Transverse colon (tissue), 4 donors: ENCODE data around the gene RPS6KA3. TPM values are rescaled to one million over a fixed set of nuclear protein-coding genes. Genes with fewer than 3 reads are reported as not detected.

Experiments used
- DNase-seq: peaks from one replicate; pipeline ENCODE4 v3.0.0-alpha.2; 2019
- H3K27ac ChIP-seq, 4 donors: fragments of 200-600 bp; sonication (generic); 2 replicates each; pipeline ENCODE4 v1.5.1; 2016 to 2018; ENCODE audit warnings: inconsistent platforms in 4 of 4
- H3K27me3 ChIP-seq: fragments of 200-600 bp; sonication (generic); 2 replicates; pipeline ENCODE4 v1.5.1; 2017; ENCODE audit warnings: inconsistent platforms
- H3K36me3 ChIP-seq, 4 donors: fragments of 200-600 bp; sonication (generic); 2 replicates each; pipeline ENCODE4 v1.5.1; 2017 to 2019; ENCODE audit warnings: inconsistent platforms in 4 of 4
- H3K4me1 ChIP-seq, 4 donors: fragments of 200-600 bp; sonication (generic); 2 replicates each; pipeline ENCODE4 v1.5.1; 2017 to 2020; ENCODE audit warnings: inconsistent platforms in 4 of 4
- H3K4me3 ChIP-seq, 4 donors: fragments of 200-600 bp; sonication (generic); 1 replicate in 1 of 4; 2 replicates in 3 of 4; pipeline versions ENCODE4 v1.5.1 to v1.6.1; 2017 to 2019; ENCODE audit warnings: inconsistent platforms in 4 of 4
- H3K9me3 ChIP-seq, 2 donors: fragments of 200-600 bp; sonication (generic); 2 replicates each; pipeline ENCODE4 v1.5.1; 2017 to 2019; ENCODE audit warnings: inconsistent platforms in 2 of 2
- CTCF ChIP-seq, 5 experiments: fragments of 200-600 bp in 3 of 5; fragments of 450-650 bp in 2 of 5; sonication (generic) in 3 of 5; IDR thresholded peaks; 1 replicate in 2 of 5; 2 replicates in 3 of 5; pipeline ENCODE4 v1.5.1; 2016 to 2017; ENCODE audit warnings: antibody characterized with exemption in 5 of 5, inconsistent platforms in 3 of 5, mild to moderate bottlenecking in 2 of 5, moderate library complexity in 1 of 5
- EP300 ChIP-seq: sonication (generic); formaldehyde crosslinking; IDR thresholded peaks from one replicate; pipeline ENCODE4 v1.6.1; 2017; ENCODE audit warnings: antibody characterized with exemption, low read depth
- POLR2A ChIP-seq: fragments of 450-650 bp; IDR thresholded peaks from one replicate; pipeline ENCODE4 v1.6.1; 2016; ENCODE audit warnings: antibody characterized with exemption, mild to moderate bottlenecking, moderate library complexity
- POLR2AphosphoS5 ChIP-seq, 3 donors: sonication (generic); formaldehyde crosslinking; IDR thresholded peaks; one replicate each; pipeline ENCODE4 v1.6.1; 2016; ENCODE audit warnings: antibody characterized with exemption in 3 of 3
- WGBS, 2 donors: methylation state at CpG; one replicate each; pipeline ENCODE4 v1.1.5; 2018; ENCODE audit warnings: low coverage in 1 of 2; 5-methylcytosine and 5-hydroxymethylcytosine counted together
- in situ Hi-C, 4 donors: fragments of 200-750 bp; cut with MboI; loops; one replicate each; pipeline versions ENCODE4 v1.15.0 to v1.15.1; 2017; ENCODE audit warnings: low sequenced_read_pairs in 3 of 4, low pct_ligation_motif_present in 1 of 4, low pct_unique_long_range_greater_than_20kb in 1 of 4
- intact Hi-C: fragments of 100-400 bp; cut with DNase I; formaldehyde crosslinking; loops from one replicate; pipeline ENCODE4 v1.15.1; 2023; ENCODE audit warnings: low total_unique reads
- total RNA-seq, 4 donors: library from RNA; depleted of rRNA; stranded (reverse); fragments of >200 nt; gene quantifications; one replicate each; pipeline ENCODE4 v1.1.0, GENCODE V29; 2016

The RPS6KA3 gene
- total RNA-seq, 4 donors from 2014 or later, result 28.7 to 73.0 (median 49.8) TPM

- no peaks in the 10 kb centered on the region for H3K4me1 ChIP-seq
- in situ Hi-C loops, result no loop called here
- no peaks in the 10 kb centered on the region for H3K36me3 ChIP-seq
- no peak overlapping the region for H3K4me3 ChIP-seq
- DNase-seq, result no peak
- no peak for TF ChIP-seq POLR2A
- TF ChIP-seq EP300, result no peak
- TF ChIP-seq CTCF (IDR thresholded peaks at IDR 0.05), result no peak
- no peak for TF ChIP-seq POLR2AphosphoS5 (IDR thresholded peaks at IDR 0.05)
- H3K27me3 ChIP-seq, result no peaks in the 10 kb centered on the region
- intact Hi-C loops, result no loop called here
- no peak overlapping the region for H3K27ac ChIP-seq
- no peaks in the 10 kb centered on the region for H3K9me3 ChIP-seq
These were observed 31.0 kb downstream of the RPS6KA3 start for GRCh38 chrX:20235755-20236154.

- no peaks in the 10 kb centered on the region for H3K9me3 ChIP-seq
- no peaks in the 10 kb centered on the region for H3K4me1 ChIP-seq
- in situ Hi-C loops, result no loop called here
- intact Hi-C loops, result no loop called here
- H3K36me3 ChIP-seq, result no peaks in the 10 kb centered on the region
- H3K4me3 ChIP-seq, result no peak overlapping the region
- H3K27ac ChIP-seq, result no peak overlapping the region
- TF ChIP-seq CTCF (IDR thresholded peaks at IDR 0.05), result no peak
- TF ChIP-seq POLR2A, result no peak
- TF ChIP-seq POLR2AphosphoS5 (IDR thresholded peaks at IDR 0.05), result no peak
- no peak for TF ChIP-seq EP300
- WGBS, 2 donors, result 75 to 100% methylated on average over 1 to 2 of the region's 2 CpGs
- no peak for DNase-seq
- no peaks in the 10 kb centered on the region for H3K27me3 ChIP-seq
These were observed 33.4 kb downstream of the RPS6KA3 start for GRCh38 chrX:20233336-20233735.

DNA sequence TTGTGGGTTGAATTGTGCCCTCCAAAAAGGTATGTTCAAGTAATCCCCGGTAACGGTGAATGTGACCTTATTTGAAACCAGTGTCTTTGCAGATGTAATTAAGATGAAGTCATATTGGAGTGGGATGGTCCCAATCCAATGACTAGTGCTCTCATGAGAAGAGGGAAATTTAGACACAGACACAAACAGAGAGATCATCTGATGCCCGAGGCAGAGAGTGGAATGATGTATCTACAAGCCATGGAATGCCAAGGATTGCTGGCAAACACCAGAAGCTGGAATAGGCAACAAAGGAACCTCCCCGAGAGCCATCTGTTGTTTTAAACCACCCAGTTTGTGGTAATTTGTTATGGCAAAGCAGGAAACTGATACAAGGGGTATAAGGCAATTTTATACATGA lies 35.1 kb downstream of the RPS6KA3 start:
- H3K4me3 ChIP-seq, result no peak overlapping the region
- in situ Hi-C loops, result no loop called here
- TF ChIP-seq POLR2A (no peak), POLR2AphosphoS5 (IDR thresholded peaks at IDR 0.05) (no peak), CTCF (IDR thresholded peaks at IDR 0.05) (no peak), EP300 (no peak)
- intact Hi-C loops, result no loop called here
- no peaks in the 10 kb centered on the region for H3K4me1 ChIP-seq
- DNase-seq, result no peak
- H3K27ac ChIP-seq, result no peak overlapping the region
- H3K27me3 ChIP-seq, result no peaks in the 10 kb centered on the region
- 81 to 100% methylated on average over 1 to 4 of the region's 4 CpGs for WGBS, 2 donors
- no peaks in the 10 kb centered on the region for H3K9me3 ChIP-seq
- H3K36me3 ChIP-seq, result no peaks in the 10 kb centered on the region

- no peak overlapping the region for H3K27ac ChIP-seq
- H3K4me3 ChIP-seq, result no peak overlapping the region
- DNase-seq, result no peak
- no peaks in the 10 kb centered on the region for H3K27me3 ChIP-seq
- 79 to 91% methylated on average over 3 of the region's 3 CpGs for WGBS, 2 donors
- H3K9me3 ChIP-seq, result no peaks in the 10 kb centered on the region
- intact Hi-C loops, result no loop called here
- no peaks in the 10 kb centered on the region for H3K36me3 ChIP-seq
- peaks cover 0 to under 1% (median 0%) of the 10 kb centered on the region in 4 donors for H3K4me1 ChIP-seq
- in situ Hi-C loops, result no loop called here
- no peak for TF ChIP-seq CTCF (IDR thresholded peaks at IDR 0.05)
- TF ChIP-seq POLR2AphosphoS5 (IDR thresholded peaks at IDR 0.05), result no peak
- no peak for TF ChIP-seq EP300
- no peak for TF ChIP-seq POLR2A
These were observed 36.3 kb downstream of the RPS6KA3 start for GRCh38 chrX:20230406-20230805.
